ENCODE results near the gene PCMT1. TPM values are rescaled to one million over a fixed set of nuclear protein-coding genes. Genes with fewer than 3 reads are reported as not detected.

The PCMT1 gene
- total and polyA plus RNA-seq, 9 of the 15 experiments (the other 6 are each of a cell fraction or from before 2014, with no cell fraction given): 217 to 541 (median 327) TPM

- TF ChIP-seq ZFP91 (CRISPR knock-in tag; IDR thresholded peaks at IDR 0.05): no peak
- no peak for TF ChIP-seq C11orf30 (IDR thresholded peaks at IDR 0.05; ENCODE audit: low read depth)
- TF ChIP-seq LEF1 (IDR thresholded peaks at IDR 0.05): no peak
- no peak for TF ChIP-seq KAT2B (IDR thresholded peaks at IDR 0.05; ENCODE audit: low read depth, low read length)
- no peak for TF ChIP-seq TSHZ1 (CRISPR knock-in tag; IDR thresholded peaks at IDR 0.05)
- no peak for TF ChIP-seq ZNF583 (CRISPR knock-in tag; IDR thresholded peaks at IDR 0.05)
- TF ChIP-seq PML (IDR thresholded peaks at IDR 0.05; ENCODE audit: low read length): no peak
- TF ChIP-seq HDAC8 (tag; IDR thresholded peaks at IDR 0.05): no peak
- no peak for TF ChIP-seq MXD1 (CRISPR knock-in tag; IDR thresholded peaks at IDR 0.05; ENCODE audit: borderline replicate concordance, poor library complexity, severe bottlenecking)
- TF ChIP-seq ZNF282 (CRISPR knock-in tag; IDR thresholded peaks at IDR 0.05): no peak
Observed at GRCh38 chr6:149859938-149860337, 110.4 kb downstream of the PCMT1 start (continued).
